ENCODE measurements around the gene CMYA5.
"Not testable (repeated sequence)": the region's sequence is repeated elsewhere in the genome, so short reads cannot be mapped to it uniquely, and the experiment has no call there.

Gene CMYA5

GRCh38 chr5:79689541-79690466 is at the start of gene CMYA5:
Gene CMYA5, plus strand, starts transcription at chr5:79689836. Its CDS starts 72 bp downstream, at chr5:79689908.
- DNase-seq (ENCODE audit: low spot score): no peak

- no peak for DNase-seq (ENCODE audit: low spot score)
These were observed 49.0 kb upstream of the CMYA5 start for GRCh38 chr5:79640571-79641055.

GRCh38 chr5:79641414-79641813 is 48.2 kb upstream of the CMYA5 start:
- DNase-seq (ENCODE audit: low spot score): no peak

GRCh38 chr5:79642210-79642609 is 47.4 kb upstream of the CMYA5 start:
- DNase-seq (ENCODE audit: low spot score): no peak

- DNase-seq (ENCODE audit: low spot score): no peak
These were observed 35.8 kb upstream of the CMYA5 start for GRCh38 chr5:79653843-79654242.

GRCh38 chr5:79663212-79663611 is 26.4 kb upstream of the CMYA5 start:
- no peak for DNase-seq (ENCODE audit: low spot score)

- no peak for DNase-seq (ENCODE audit: low spot score)
These were observed 22.9 kb upstream of the CMYA5 start for GRCh38 chr5:79666758-79667157.

GRCh38 chr5:79672392-79672791 is 17.2 kb upstream of the CMYA5 start:
- no peak for DNase-seq (ENCODE audit: low spot score)

- not testable (repeated sequence) for DNase-seq (ENCODE audit: low spot score)
These were observed 13.3 kb upstream of the CMYA5 start for GRCh38 chr5:79676354-79676753.

- DNase-seq (ENCODE audit: low spot score): not testable (repeated sequence)
These were observed 7.5 kb upstream of the CMYA5 start for GRCh38 chr5:79682102-79682501.

- DNase-seq (ENCODE audit: low spot score): no peak
These were observed 4.9 kb upstream of the CMYA5 start for GRCh38 chr5:79684782-79685181.

- no peak for DNase-seq (ENCODE audit: low spot score)
These were observed 4.0 kb upstream of the CMYA5 start for GRCh38 chr5:79685627-79686026.

GRCh38 chr5:79686799-79687198 is 2.8 kb upstream of the CMYA5 start:
- no peak for DNase-seq (ENCODE audit: low spot score)

- no peak for DNase-seq (ENCODE audit: low spot score)
These were observed 1.7 kb upstream of the CMYA5 start for GRCh38 chr5:79687889-79688288.

- DNase-seq (ENCODE audit: low spot score): no peak
These were observed 1.4 kb downstream of the CMYA5 start for GRCh38 chr5:79691007-79691406.

- DNase-seq (ENCODE audit: low spot score): no peak
These were observed 3.0 kb downstream of the CMYA5 start for GRCh38 chr5:79692596-79692995.

- DNase-seq (ENCODE audit: low spot score): no peak
These were observed 4.5 kb downstream of the CMYA5 start for GRCh38 chr5:79694183-79694582.

- DNase-seq (ENCODE audit: low spot score): no peak
These were observed 5.0 kb downstream of the CMYA5 start for GRCh38 chr5:79694652-79695051.

- DNase-seq (ENCODE audit: low spot score): no peak
These were observed 5.9 kb downstream of the CMYA5 start for GRCh38 chr5:79695526-79695925.

GRCh38 chr5:79697222-79698170 is 7.9 kb downstream of the CMYA5 start:
- no peak for DNase-seq (ENCODE audit: low spot score)

GRCh38 chr5:79699763-79700400 is 10.2 kb downstream of the CMYA5 start:
- no peak for DNase-seq (ENCODE audit: low spot score)

All from germinal center (tissue), 1 donor.